H1 (cell line): ENCODE measurements around the gene CASZ1. TPM values are rescaled to one million over a fixed set of nuclear protein-coding genes. Genes with fewer than 3 reads are reported as not detected.

Source experiments
- CTCF ChIA-PET: fragments of 300-600 bp; sonication (Branson Sonifier 250); formaldehyde crosslinking; loops from one replicate; lab custom pipeline; 2021; ENCODE audit not compliant: partially characterized antibody; lab: Charles Lee
- POLR2A ChIA-PET: fragments of 300-600 bp; sonication (Branson Sonifier 250); formaldehyde crosslinking; loops from one replicate; lab custom pipeline; 2021; ENCODE audit warnings: inconsistent platforms; ENCODE audit not compliant: partially characterized antibody; lab: Charles Lee
- DNase-seq, 2 experiments: peaks; one replicate each; pipeline versions ENCODE4 v3.0.0 to v3.0.0-alpha.2; 2010 to 2022; ENCODE audit warnings: low spot score in 2 of 2, low read depth in 1 of 2, mixed read lengths in 1 of 2
- FAIRE-seq: peaks from 2 replicates; lab custom pipeline; 2011; peaks lifted over from hg19 to GRCh38; lab: Jason Lieb, UNC
- H2AFZ ChIP-seq: 2 replicates; pipeline ENCODE4 v1.8.1; 2012; ENCODE audit warnings: low read length, inconsistent platforms
- H2AK5ac ChIP-seq: 2 replicates; pipeline ENCODE4 v1.6.1; 2013; ENCODE audit warnings: low read depth, low read length
- H2BK120ac ChIP-seq: replicated peaks from 2 replicates; pipeline ENCODE3; 2013; ENCODE audit warnings: low read depth, low read length, inconsistent platforms
- H2BK12ac ChIP-seq: 2 replicates; pipeline ENCODE4 v1.6.1; 2013; ENCODE audit warnings: low read depth, low read length
- H2BK15ac ChIP-seq: 2 replicates; pipeline ENCODE4 v1.6.1; 2013; ENCODE audit warnings: low read length
- H2BK20ac ChIP-seq: 2 replicates; pipeline ENCODE4 v1.6.1; 2013; ENCODE audit warnings: low read length
- H2BK5ac ChIP-seq: 2 replicates; pipeline ENCODE4 v1.6.1; 2013; ENCODE audit warnings: low read depth, low read length
- H3K14ac ChIP-seq: 2 replicates; pipeline ENCODE4 v1.6.1; 2013; ENCODE audit warnings: inconsistent platforms; ENCODE audit not compliant: insufficient read length
- H3K18ac ChIP-seq: 2 replicates; pipeline ENCODE4 v1.6.1; 2013; ENCODE audit warnings: low read length; ENCODE audit errors: extremely low read depth
- H3K23ac ChIP-seq: 2 replicates; pipeline ENCODE4 v1.6.1; 2013; ENCODE audit warnings: inconsistent platforms; ENCODE audit not compliant: insufficient read length
- H3K23me2 ChIP-seq: 2 replicates; pipeline ENCODE4 v1.6.1; 2013; ENCODE audit warnings: low read depth, low read length
- H3K27ac ChIP-seq: 2 replicates; pipeline ENCODE4 v1.6.1; 2011; ENCODE audit warnings: low read depth, low read length, inconsistent platforms
- H3K27me3 ChIP-seq, 4 experiments: replicated peaks in 1 of 4; 1 replicate in 1 of 4; 2 replicates in 3 of 4; pipeline versions ENCODE4 v1.6.1 to v1.8.1; 2011 to 2013; ENCODE audit warnings: low read length in 3 of 4, mild to moderate bottlenecking in 3 of 4, inconsistent platforms in 2 of 4, mixed read lengths in 2 of 4, moderate library complexity in 1 of 4; ENCODE audit not compliant: control insufficient read depth in 3 of 4, insufficient read depth in 3 of 4; ENCODE audit errors: extremely low read depth in 1 of 4
- H3K36me3 ChIP-seq, 4 experiments: 2 replicates each; pipeline versions ENCODE4 v1.6.1 to v1.8.1; 2011 to 2013; ENCODE audit warnings: mild to moderate bottlenecking in 4 of 4, low read length in 3 of 4, moderate library complexity in 2 of 4, control low read depth in 1 of 4, inconsistent platforms in 1 of 4; ENCODE audit not compliant: insufficient read depth in 4 of 4, control insufficient read depth in 2 of 4
- H3K4ac ChIP-seq: replicated peaks from 2 replicates; pipeline ENCODE3; 2013; ENCODE audit warnings: low read length, low read depth, mixed read lengths, inconsistent platforms; ENCODE audit not compliant: insufficient read length
- H3K4me1 ChIP-seq, 4 experiments: replicated peaks in 1 of 4; 1 replicate in 1 of 4; 2 replicates in 3 of 4; pipeline versions ENCODE4 v1.6.1 to v1.8.1; 2011 to 2013; ENCODE audit warnings: low read length in 3 of 4, inconsistent platforms in 2 of 4, mixed read lengths in 1 of 4; ENCODE audit not compliant: insufficient read depth in 4 of 4, control insufficient read depth in 3 of 4
- H3K4me2 ChIP-seq, 2 experiments: 2 replicates each; pipeline versions ENCODE4 v1.6.1 to v1.8.1; 2011 to 2013; ENCODE audit warnings: low read depth in 2 of 2, low read length in 2 of 2, control low read depth in 1 of 2, inconsistent platforms in 1 of 2, mild to moderate bottlenecking in 1 of 2; ENCODE audit not compliant: insufficient read depth in 1 of 2
- H3K4me3 ChIP-seq, 4 experiments: fragments of 200-600, 300-600 bp in 1 of 4; sonication (generic), shearing (Covaris generic), sonication (Bioruptor Twin) in 1 of 4; 2 replicates each; pipeline versions ENCODE4 v1.5.1 to v1.8.1; 2011 to 2016; ENCODE audit warnings: low read length in 4 of 4, low read depth in 3 of 4, control low read depth in 2 of 4, inconsistent platforms in 2 of 4, mild to moderate bottlenecking in 2 of 4, mixed read lengths in 1 of 4, moderate library complexity in 1 of 4; ENCODE audit not compliant: insufficient read depth in 2 of 4; ENCODE audit errors: extremely low read depth in 1 of 4
- H3K56ac ChIP-seq: replicated peaks from 2 replicates; pipeline ENCODE3; 2013; ENCODE audit warnings: low read depth, mild to moderate bottlenecking, mixed read lengths, low read length, inconsistent platforms; ENCODE audit not compliant: insufficient read length
- H3K79me1 ChIP-seq: 2 replicates; pipeline ENCODE4 v1.6.1; 2013; ENCODE audit warnings: low read depth, low read length, control low read depth
- H3K79me2 ChIP-seq, 2 experiments: 2 replicates each; pipeline versions ENCODE4 v1.6.1 to v1.8.1; 2012 to 2013; ENCODE audit warnings: low read length in 2 of 2, mild to moderate bottlenecking in 2 of 2, inconsistent platforms in 1 of 2; ENCODE audit not compliant: insufficient read depth in 2 of 2, control insufficient read depth in 1 of 2
- H3K9ac ChIP-seq, 4 experiments: replicated peaks in 1 of 4; 1 replicate in 1 of 4; 2 replicates in 3 of 4; pipeline versions ENCODE4 v1.6.1 to v1.8.1; 2011 to 2013; ENCODE audit warnings: low read depth in 3 of 4, low read length in 3 of 4, control low read depth in 2 of 4, mild to moderate bottlenecking in 2 of 4, moderate library complexity in 2 of 4, inconsistent platforms in 1 of 4; ENCODE audit errors: extremely low read depth in 1 of 4
- H3K9me3 ChIP-seq, 2 experiments: 2 replicates each; pipeline versions ENCODE4 v1.6.1 to v1.8.1; 2012 to 2013; ENCODE audit warnings: mild to moderate bottlenecking in 2 of 2, moderate library complexity in 2 of 2, control low read depth in 1 of 2, inconsistent platforms in 1 of 2, low read depth in 1 of 2, low read length in 1 of 2, mixed read lengths in 1 of 2; ENCODE audit not compliant: insufficient read depth in 2 of 2
- H4K20me1 ChIP-seq, 2 experiments: replicated peaks in 1 of 2; 2 replicates each; pipeline versions ENCODE3 to v1.8.1; 2011 to 2013; ENCODE audit warnings: inconsistent platforms in 2 of 2, low read length in 2 of 2, mild to moderate bottlenecking in 1 of 2; ENCODE audit not compliant: insufficient read depth in 2 of 2, control insufficient read depth in 1 of 2
- H4K5ac ChIP-seq: 2 replicates; pipeline ENCODE4 v1.6.1; 2013; ENCODE audit warnings: low read length, low read depth, mixed read lengths, inconsistent platforms; ENCODE audit not compliant: insufficient read length
- H4K8ac ChIP-seq: 2 replicates; pipeline ENCODE4 v1.8.0; 2013; ENCODE audit warnings: mild to moderate bottlenecking, moderate library complexity, low read length, inconsistent platforms; ENCODE audit not compliant: insufficient read depth; ENCODE audit errors: extremely low read depth
- H4K91ac ChIP-seq: replicated peaks from 2 replicates; pipeline ENCODE3; 2013; ENCODE audit warnings: low read length, mixed read lengths, inconsistent platforms; ENCODE audit not compliant: insufficient read length
- CREB1 ChIP-seq: IDR thresholded peaks from 2 replicates; pipeline ENCODE4 v1.6.1; 2012; ENCODE audit warnings: inconsistent platforms
- HDAC2 ChIP-seq, 2 experiments: fragments of 300-600 bp in 1 of 2; sonication (generic) in 1 of 2; IDR thresholded peaks; 2 replicates each; pipeline ENCODE4 v1.6.1; 2011 to 2012; ENCODE audit warnings: low read depth in 2 of 2, low read length in 2 of 2, mild to moderate bottlenecking in 2 of 2, moderate library complexity in 2 of 2, borderline replicate concordance in 1 of 2, inconsistent platforms in 1 of 2
- JUND ChIP-seq: IDR thresholded peaks from 2 replicates; pipeline ENCODE4 v1.6.1; 2011; ENCODE audit warnings: mild to moderate bottlenecking, improper control_type of control experiment, low read length
- SUZ12 ChIP-seq: fragments of 200-600 bp; sonication (generic); IDR thresholded peaks from 2 replicates; pipeline ENCODE4 v1.6.1; 2012; ENCODE audit warnings: mild to moderate bottlenecking, inconsistent platforms, low read length, moderate library complexity, mixed read lengths
- TEAD4 ChIP-seq: IDR thresholded peaks from 2 replicates; pipeline ENCODE4 v1.6.1; 2012; ENCODE audit warnings: low read depth, low read length, inconsistent platforms, mixed read lengths
- YY1 ChIP-seq: IDR thresholded peaks from 2 replicates; pipeline ENCODE4 v1.6.1; 2011; ENCODE audit warnings: low read depth, mild to moderate bottlenecking, low read length
- ZNF274 ChIP-seq: IDR thresholded peaks from 2 replicates; pipeline ENCODE4 v1.7.0; 2012; ENCODE audit warnings: low read length, borderline replicate concordance; ENCODE audit errors: extremely low read depth
- WGBS, 2 experiments: shearing (Covaris generic) in 1 of 2; methylation state at CpG; one replicate each; pipeline versions ENCODE4 v1.1.6 to v1.1.7; 2013 to 2015; ENCODE audit warnings: low lambda C conversion rate in 2 of 2, mixed read lengths in 2 of 2, inconsistent platforms in 1 of 2, low coverage in 1 of 2, missing lambda C conversion rate in 1 of 2; ENCODE audit not compliant: insufficient replicate concordance in 2 of 2, insufficient coverage in 1 of 2, insufficient read length in 1 of 2; ENCODE audit errors: extremely low coverage in 1 of 2, missing lambda C conversion rate in 1 of 2; 5-methylcytosine and 5-hydroxymethylcytosine counted together
- polyA plus RNA-seq, 7 experiments: library from polyadenylated mRNA; depleted of rRNA in 3 of 7; stranded (reverse) in 5 of 7; unstranded in 2 of 7; fragments of >200 nt in 5 of 7; fragments of 200-250 nt in 2 of 7; gene quantifications; 1 replicate in 5 of 7; 2 replicates in 1 of 7; 4 replicates in 1 of 7; pipeline versions ENCODE4 v1.2.1 to v1.2.3, GENCODE V29; 2011 to 2013; ENCODE audit warnings: missing spikeins in 2 of 7, mixed read lengths in 2 of 7
- total RNA-seq: library from RNA; stranded (reverse); fragmentation: NEBNext Ultra II Directional; extraction: Animal tissue kit (Norgen Biotek cat#: 25700); gene quantifications from 2 replicates; pipeline ENCODE4 v1.2.1, GENCODE V29; 2021
- TF ChIP-seq, protein P1 (sequence below): IDR thresholded peaks from 2 replicates; pipeline ENCODE4 v1.6.1; 2011; ENCODE audit warnings: low read length, improper control_type of control experiment

The CASZ1 gene
- total and polyA plus RNA-seq, 2 of the 8 experiments (the other 6 are each of a cell fraction or from before 2014, with no cell fraction given): 4.4 to 7.7 TPM

GRCh38 chr1:10816743-10817369 is 20.4 kb upstream of the CASZ1 start:
- no peak overlapping the region for H3K27ac ChIP-seq
- TF ChIP-seq YY1: no peak
- no peak for TF ChIP-seq HDAC2 (IDR thresholded peaks at IDR 0.05; ENCODE audit: borderline replicate concordance in 1 of 2, low read depth in 2 of 2, low read length in 2 of 2)
- TF ChIP-seq ZNF274: no peak
- no peak for TF ChIP-seq JUND
- TF ChIP-seq, protein P1, sequence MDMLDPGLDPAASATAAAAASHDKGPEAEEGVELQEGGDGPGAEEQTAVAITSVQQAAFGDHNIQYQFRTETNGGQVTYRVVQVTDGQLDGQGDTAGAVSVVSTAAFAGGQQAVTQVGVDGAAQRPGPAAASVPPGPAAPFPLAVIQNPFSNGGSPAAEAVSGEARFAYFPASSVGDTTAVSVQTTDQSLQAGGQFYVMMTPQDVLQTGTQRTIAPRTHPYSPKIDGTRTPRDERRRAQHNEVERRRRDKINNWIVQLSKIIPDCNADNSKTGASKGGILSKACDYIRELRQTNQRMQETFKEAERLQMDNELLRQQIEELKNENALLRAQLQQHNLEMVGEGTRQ: no peak
- no peak for TF ChIP-seq TEAD4
- no peak for TF ChIP-seq CREB1
- TF ChIP-seq SUZ12: no peak

More at GRCh38 chr1:10816743-10817369, 20.4 kb upstream of the CASZ1 start:
- no peaks in the 10 kb centered on the region for H3K27me3 ChIP-seq
- H3K18ac ChIP-seq: no peak overlapping the region
- H3K79me2 ChIP-seq: no peaks in the 10 kb centered on the region
- no peak for DNase-seq
- H2BK12ac ChIP-seq: 0 out of 2 replicates have a peak overlapping the region, but pooled peaks have one; percentile 27
- no peaks in the 10 kb centered on the region for H4K20me1 ChIP-seq
- 85% methylated on average over 13 of the region's 13 CpGs; no CpG with 5 or more reads in 1 of the 2 experiments for WGBS, 2 experiments
- H2BK15ac ChIP-seq: no peak overlapping the region
- H3K9me3 ChIP-seq: no peaks in the 10 kb centered on the region
- no peak overlapping the region for H3K14ac ChIP-seq
- ChIA-PET CTCF (interaction anchor here (0.5 to 3.2 kb wide), 5 partner anchors 12 to 314 kb away, joined by 3 to 15 read pairs (median 3); no protein-coding TSS in a partner anchor), POLR2A (interaction anchor here (1.3 kb wide), 1 partner anchor 21 kb away, joined by 3 read pairs; no protein-coding TSS in a partner anchor)
- H2BK20ac ChIP-seq: peak overlapping the region; percentile 34; the same call in 1 of the 2 replicates
- H3K79me1 ChIP-seq: no peaks in the 10 kb centered on the region
- 0 out of 2 replicates have a peak overlapping the region, but pooled peaks have one; percentile 13 for H2AK5ac ChIP-seq
- H4K5ac ChIP-seq: no peak overlapping the region
- H3K4ac ChIP-seq: no peak overlapping the region
- no peak overlapping the region for H2AFZ ChIP-seq
- no peak overlapping the region for H3K4me2 ChIP-seq
- 0 out of 2 replicates have a peak overlapping the region, but pooled peaks have one; percentile 16 for H2BK5ac ChIP-seq
- H3K4me1 ChIP-seq: peaks cover 0 to 17% (median 11%) of the 10 kb centered on the region in 4 experiments; a peak in 6 of 7 replicates
- no peak overlapping the region for H3K23ac ChIP-seq
- H4K8ac ChIP-seq: no peak overlapping the region; the same call in 1 of the 2 replicates
- H3K23me2 ChIP-seq: no peaks in the 10 kb centered on the region
- FAIRE-seq: no peak
- no peak overlapping the region for H3K9ac ChIP-seq
- no peak overlapping the region for H4K91ac ChIP-seq
- H3K36me3 ChIP-seq: no peaks in the 10 kb centered on the region
- H3K56ac ChIP-seq: no peak overlapping the region
- H2BK120ac ChIP-seq: no peak overlapping the region
- H3K4me3 ChIP-seq: no peak overlapping the region
